GM21447 (cell line): Measurements from ENCODE around the gene SFT2D3.

ENCODE experiments used
- ATAC-seq: cut with Tn5 transposase; IDR thresholded peaks from one replicate; pipeline ENCODE4 v1.9.1; 2021; ENCODE audit not compliant: unreplicated experiment

Gene SFT2D3

DNA sequence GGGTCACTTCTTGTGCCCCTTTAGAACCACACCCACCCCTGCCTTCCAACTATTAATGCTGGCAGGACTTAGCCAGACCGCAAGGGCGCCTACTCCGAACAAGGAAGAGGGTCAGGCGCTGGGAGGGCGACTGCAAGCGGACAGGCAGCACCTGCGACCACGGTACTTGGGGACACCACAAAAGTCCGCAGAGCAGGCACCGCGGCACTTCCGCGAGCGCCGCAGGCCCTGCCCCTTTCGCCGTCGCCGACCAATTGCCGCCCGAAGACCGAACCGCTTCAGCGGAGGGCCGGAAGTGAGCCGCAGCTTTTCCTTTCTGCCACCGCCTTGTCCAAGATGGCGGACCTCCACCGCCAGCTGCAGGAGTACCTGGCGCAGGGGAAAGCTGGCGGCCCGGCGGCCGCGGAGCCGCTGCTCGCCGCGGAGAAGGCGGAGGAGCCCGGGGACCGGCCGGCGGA is at the start of gene SFT2D3:
SFT2D3 (plus strand) TSS at position 305 of the 458 bp plus-strand sequence; CDS start at position 337, 32 bp downstream.
- ATAC-seq = peak; percentile 62

DNA sequence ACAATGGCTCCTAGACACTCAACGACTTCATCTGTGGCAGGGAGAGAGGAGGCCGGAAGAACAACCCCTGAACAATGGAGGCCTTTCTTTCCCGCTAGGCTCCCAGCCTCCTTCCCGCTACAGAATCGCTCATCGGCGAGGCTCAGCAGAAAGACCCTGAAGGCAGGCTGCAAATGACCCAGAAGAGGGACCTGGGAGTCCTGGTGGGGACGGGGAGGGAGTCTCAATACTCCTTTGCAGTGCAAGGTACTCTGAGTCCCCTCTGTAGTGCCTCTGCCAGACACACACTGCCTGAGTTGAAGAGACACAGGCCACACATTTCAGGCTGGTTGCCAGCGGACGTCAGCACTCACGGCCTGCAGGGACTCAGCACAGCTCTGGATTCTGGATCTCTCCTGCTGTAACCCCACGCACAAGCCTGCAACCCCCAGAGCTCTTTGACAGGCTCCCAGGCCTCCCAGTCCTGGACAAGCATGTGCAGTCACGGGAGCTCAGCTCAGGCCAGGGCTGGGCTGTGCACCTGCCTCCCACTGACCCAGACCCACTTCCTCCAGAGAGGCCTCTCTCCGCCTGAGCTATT is 49.2 kb upstream of the SFT2D3 start:
- ATAC-seq = no peak

GRCh38 chr2:127652786-127653357 is 48.4 kb upstream of the SFT2D3 start:
- ATAC-seq = no peak

DNA sequence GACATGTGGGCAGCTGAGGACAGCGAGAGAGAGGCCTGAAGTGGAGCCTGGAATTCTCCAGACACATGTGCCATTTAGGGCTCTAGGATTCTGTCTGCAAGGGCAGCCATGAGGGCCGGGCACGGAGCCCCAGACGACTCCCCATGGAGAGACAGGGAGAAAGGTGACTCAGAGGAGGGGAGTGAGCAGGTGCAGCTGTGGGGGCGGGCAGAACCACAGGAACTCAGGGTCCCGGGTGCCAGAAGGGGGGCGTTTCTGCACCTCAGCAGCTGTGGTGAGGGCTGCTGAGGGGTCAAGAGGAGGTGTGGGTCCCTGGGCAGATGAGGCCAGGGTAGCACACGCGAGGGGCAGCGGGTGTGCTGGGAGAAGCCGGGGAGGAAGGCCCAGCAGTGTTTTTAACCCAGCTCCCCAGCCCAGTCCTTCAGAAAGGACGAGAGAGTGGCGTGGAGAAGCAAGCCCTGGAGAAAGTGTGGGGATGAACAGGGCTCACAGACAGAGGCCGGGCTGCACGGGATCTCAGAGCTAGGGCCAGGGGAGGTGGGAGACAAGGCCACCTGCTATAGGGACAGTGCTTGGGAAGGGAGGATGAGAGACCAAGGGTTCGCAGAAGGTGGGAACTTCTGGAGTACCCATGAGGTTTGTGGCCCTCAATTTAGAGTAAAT is 47.7 kb upstream of the SFT2D3 start:
- ATAC-seq = no peak

GRCh38 chr2:127654084-127654837 is 47.0 kb upstream of the SFT2D3 start:
- no peak for ATAC-seq

GRCh38 chr2:127654838-127655175 is 46.5 kb upstream of the SFT2D3 start:
- ATAC-seq = no peak

DNA sequence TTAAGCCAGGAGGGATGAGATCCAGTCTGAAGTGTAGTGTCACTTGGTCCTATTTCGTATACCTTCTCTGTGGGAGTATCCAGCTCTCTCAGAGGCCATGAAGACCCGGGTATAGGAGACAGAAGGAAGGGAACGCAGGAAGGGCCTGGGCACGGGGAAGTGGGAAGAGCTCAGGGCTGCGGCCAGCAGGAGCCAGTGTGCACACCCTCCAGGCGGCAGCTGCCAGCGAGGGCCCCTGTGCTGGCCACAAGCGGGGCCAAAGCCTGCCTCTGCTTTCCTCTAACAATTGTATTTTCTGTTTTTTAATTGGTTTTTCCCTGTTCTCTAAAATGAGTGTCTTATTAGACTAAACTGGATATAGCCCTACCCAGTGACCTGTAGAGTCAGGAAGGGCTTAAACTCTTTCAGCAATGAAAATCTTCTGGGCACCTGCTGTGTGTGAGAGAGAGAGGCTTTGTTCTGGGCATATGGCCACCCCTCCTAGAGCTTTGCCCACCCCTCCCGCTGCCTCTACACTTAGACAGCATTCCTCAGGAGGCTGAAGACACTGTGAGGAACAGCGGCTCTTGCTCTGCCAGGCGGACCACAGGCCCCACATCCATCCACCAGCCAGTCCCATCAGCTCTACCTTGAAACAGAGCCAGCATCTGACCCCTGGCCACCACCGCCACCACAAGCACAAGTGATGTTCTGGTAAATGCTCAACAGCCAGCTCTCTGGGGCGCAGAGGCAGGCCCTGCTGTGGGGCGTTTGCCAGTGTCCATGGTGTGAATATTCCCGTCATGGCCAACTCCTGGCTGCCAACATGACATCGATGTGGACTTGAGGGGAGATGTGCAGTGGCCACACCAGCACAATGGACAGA is 45.9 kb upstream of the SFT2D3 start:
- no peak for ATAC-seq

DNA sequence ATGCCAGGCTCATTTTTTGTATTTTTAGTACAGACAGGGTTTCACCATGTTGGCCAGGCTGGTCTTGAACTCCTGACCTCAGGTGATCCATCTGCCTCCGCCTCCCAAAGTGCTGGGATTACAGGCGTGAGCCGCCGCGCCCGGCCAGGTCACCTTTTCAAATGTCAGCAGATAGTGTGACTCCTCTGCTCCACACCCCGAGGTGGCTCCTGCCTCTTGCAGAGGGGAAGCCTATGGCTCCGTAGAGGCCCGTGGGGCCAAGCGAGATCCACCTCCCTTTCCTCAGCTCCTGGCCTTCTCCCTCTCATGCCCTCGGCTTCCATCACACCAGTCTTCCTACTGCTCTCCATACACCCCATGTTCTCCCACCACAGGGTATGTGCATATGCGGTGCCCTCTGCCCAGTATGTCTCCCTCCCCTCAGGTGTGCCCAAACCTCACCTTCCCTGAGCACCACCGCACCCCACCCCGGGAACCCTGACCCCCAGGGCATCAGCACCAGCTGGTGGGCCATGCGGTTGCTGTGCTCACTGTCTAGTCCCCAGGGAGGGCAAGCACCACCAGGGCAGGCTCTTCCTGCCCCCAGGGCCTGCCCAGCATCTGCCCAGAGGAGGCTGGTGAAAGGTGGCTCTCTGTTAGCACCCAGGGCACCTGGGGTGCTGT is 44.6 kb upstream of the SFT2D3 start:
- ATAC-seq = no peak

GRCh38 chr2:127657232-127657595 is 44.1 kb upstream of the SFT2D3 start:
- no peak for ATAC-seq

DNA sequence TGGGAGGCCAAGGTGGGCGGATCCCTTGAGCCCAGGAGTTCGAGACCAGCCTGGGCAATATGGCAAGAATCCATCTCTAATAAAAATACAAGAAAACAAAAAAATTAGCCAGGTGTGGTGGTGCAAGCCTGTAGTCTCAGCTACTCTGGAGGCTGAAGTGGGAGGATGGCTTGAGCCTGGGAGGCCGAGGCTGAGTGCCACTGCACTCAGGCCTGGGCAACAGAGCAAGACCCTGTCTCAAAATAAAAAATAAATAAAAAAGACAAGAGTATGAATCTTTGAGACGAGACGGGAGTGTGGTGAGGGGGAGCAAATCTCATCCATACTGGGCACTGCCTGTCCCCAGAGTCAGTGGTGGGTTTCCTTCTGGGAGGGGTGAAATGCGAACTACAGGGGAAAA is 43.2 kb upstream of the SFT2D3 start:
- ATAC-seq = no peak

- no peak for ATAC-seq
Observed at GRCh38 chr2:127658641-127659407, 42.5 kb upstream of the SFT2D3 start.

DNA sequence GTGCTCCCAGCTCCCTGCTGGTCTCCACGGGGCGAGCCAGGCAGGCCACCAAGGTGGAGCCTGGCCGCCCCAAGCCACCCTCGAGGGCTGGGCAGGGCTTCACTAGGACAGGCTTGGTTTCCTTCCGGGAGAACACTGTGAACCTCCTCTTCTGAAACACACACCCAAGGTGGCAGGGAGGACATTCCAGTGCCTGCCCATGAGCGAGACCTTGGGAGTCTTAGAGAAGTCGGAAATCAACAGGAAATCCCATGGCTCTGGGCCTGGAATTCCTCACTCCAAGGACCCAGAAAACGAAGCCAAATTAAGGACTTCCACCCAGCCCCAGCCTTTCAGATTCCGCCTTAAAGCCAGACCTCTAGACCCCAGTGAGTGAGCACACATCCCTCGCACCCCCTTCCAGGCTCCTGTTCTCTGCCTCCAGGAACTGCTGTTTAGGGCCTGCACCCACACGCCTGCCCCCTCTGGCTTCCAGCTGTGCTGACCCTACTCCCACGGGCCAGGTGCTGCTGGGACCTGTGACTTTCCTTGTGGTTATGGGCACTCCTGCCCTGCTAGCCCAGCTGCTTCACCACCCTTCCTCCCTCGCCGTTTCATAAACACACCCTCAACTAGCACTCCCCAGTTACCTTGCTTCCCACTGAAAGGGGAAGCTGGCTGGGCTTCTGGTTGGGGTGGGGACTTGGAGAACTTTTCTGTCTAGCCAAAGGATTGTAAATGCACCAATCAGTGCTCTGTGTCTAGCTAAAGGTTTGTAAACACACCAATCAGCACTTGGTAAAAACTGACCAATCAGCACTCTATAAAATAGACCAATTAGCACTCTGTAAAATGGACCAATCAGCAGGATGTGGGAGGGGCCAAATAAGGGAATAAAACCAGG is 41.6 kb upstream of the SFT2D3 start:
- no peak for ATAC-seq

DNA sequence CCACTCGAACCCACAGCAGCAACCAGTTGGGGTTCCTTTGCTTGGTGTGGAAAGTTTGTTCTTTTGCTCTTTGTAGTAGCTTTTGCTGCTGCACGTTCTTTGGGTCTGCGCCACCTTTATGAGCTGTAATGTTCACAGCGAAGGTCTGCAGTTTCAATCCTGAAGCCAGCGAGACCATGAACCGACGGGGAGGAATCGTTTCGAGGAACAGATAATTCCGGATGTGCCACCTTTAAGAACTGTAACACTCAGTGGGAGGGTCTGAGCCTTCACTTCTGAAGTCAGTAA is 41.1 kb upstream of the SFT2D3 start:
- ATAC-seq = no peak

- no peak for ATAC-seq
Observed at GRCh38 chr2:127661072-127661649, 40.1 kb upstream of the SFT2D3 start.

DNA sequence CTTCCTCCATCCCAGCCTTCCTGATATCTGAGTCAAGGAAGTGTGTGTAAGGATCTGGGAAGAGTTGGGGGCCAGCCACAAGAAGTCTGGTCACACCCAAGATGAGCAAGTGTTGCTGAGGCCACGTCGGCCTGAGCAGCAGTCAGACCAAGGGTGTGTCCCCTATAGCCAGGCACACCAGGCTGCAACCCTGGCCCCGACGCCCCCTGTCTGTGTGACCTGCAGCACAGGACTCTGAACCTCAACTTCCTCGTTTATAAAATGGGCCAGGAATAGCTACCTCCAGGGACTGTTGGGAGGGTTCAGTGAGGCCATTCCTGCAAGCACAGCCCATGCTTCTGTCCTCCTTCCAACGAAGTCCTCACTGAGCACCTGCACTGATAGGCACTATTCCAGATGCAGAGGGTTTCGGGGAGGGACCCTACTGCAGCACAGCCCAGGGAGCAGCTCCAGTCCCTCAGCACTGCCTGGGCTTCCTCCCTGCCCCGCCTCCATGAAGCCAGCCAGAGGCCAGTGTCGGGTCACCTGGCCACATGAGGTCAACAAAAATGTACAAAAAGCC is 39.3 kb upstream of the SFT2D3 start:
- no peak for ATAC-seq

DNA sequence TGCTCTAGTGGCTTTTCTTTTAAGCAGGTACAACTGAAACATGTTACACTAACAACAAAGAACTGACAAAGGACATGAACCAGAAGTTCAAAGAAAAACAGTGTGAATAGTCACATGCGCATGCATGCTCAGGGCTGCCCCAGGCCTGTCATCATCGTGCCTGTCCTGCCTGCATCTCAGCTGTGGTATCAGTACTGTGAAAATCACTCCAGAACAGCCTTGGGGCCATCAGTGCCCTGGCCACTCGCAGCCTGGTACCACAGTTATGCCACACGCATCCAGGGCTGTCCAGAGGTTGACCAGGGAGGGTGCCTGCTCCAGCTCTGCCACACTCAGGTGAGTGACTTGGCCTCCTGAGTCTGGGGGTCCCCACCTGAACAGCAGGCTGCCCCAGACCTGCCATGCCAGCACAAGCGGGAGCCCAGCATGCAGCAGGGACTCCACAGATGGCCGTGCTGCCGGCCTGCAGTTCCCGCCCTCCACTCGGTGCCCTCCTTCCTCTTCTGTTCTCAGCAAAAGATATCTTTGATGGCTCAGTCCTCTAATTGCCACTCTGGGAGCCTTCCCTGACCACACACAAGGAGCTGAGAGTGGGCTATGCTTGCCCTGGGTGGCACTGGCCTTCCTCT is 38.2 kb upstream of the SFT2D3 start:
- no peak for ATAC-seq

DNA sequence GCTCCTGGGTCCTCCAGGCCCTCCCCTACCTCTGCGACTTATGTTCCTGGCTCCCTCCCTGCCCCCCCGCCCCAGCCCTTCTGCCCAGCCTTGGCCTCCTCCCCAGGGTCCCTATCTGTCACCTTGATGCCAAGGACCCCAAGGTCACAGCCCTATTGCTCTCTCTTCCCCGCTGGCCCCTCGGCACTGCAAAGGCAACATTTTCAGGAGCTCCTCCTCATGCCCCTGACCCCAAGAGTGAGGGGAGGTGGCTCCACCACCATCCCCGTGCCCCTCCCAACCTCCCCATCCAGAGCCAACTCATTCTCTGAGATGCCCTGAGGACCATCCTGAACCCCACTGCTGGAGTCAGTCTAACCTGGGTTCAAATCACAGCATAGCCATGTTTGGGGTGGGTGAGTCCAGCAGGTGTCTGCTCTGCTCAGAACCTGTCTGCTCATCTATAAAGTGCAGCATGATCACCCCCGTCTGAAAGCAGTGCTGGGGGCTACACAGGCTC is 37.7 kb upstream of the SFT2D3 start:
- no peak for ATAC-seq
